Muscle of back (tissue), 11 donors: ENCODE results near the gene SV2A. TPM values are rescaled to one million over a fixed set of nuclear protein-coding genes. Genes with fewer than 3 reads are reported as not detected.

Source experiments
- DNase-seq, 3 donors: peaks; one replicate each; pipeline versions ENCODE4 v3.0.0 to v3.0.0-alpha.2; 2013
- polyA plus RNA-seq, 10 donors: library from polyadenylated mRNA; unstranded; fragments of 120-200 nt; gene quantifications; one replicate each; pipeline ENCODE4 v1.2.1, GENCODE V29; 2013; ENCODE audit not compliant: insufficient read length in 10 of 10

Gene SV2A
- polyA plus RNA-seq, 10 donors: 3.0 to 5.6 (median 3.6) TPM

DNA sequence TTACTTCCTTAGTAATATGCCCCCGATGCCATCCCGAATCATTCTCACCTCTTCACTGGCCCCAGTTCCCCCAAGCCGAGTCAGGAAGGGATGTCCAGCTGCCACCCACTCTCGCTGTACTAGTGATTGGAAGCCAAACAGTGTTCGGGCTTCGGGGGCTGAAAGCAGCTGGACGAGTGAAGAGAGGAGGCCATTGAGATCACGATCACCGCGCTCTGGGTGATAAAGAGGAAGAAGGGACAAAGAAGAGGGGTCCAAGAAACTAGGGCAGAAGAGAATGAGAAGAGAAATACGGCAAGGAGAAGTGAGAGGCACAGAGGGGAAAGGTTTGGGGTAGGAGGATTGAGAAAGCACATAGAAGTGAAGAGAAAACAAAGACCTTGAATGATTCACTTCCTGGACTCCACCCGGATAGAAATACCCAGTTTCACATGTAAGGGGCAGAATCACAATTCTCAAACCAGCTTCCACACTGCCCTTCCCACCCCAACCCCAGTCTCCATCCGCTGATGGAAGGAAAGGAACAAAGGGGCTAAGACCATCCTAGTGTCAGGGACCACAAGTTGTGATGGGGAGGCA lies 13.7 kb upstream of the SV2A start:
- no peak for DNase-seq

DNA sequence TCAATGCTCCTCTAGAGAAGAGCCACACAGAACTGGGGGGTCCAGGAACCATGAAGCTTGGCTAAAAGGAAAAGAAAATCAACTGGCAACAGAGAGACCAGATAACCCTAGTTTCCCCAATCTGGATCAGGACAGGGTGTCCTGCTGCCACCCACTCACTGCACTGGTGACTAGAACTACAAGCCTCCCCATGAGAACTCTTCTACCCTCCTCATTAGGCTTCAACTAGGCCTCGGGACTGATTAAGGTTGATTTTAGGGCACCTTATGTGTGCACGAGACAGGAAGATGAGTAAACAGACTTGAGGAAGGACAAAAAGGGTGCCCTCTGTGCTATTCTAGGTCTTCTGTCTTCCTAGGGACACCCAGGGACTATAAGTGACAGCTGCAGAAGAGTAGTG lies 12.2 kb upstream of the SV2A start:
- no peak for DNase-seq

DNA sequence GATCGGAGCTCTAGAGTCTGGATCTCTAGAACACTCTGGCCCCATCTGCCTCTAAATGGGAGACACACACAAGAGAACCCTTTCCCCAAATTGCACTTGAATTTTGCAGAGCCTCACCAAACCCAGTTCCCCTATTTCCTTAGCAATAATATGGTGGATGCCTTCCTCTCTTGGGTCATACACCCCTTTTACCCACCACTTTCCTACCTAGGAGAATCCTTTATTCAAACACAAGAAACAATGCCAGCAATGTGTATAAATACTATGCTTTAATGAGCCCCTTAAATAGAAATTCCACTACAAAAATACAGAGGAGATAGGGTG lies 10.7 kb upstream of the SV2A start:
- no peak for DNase-seq

DNA sequence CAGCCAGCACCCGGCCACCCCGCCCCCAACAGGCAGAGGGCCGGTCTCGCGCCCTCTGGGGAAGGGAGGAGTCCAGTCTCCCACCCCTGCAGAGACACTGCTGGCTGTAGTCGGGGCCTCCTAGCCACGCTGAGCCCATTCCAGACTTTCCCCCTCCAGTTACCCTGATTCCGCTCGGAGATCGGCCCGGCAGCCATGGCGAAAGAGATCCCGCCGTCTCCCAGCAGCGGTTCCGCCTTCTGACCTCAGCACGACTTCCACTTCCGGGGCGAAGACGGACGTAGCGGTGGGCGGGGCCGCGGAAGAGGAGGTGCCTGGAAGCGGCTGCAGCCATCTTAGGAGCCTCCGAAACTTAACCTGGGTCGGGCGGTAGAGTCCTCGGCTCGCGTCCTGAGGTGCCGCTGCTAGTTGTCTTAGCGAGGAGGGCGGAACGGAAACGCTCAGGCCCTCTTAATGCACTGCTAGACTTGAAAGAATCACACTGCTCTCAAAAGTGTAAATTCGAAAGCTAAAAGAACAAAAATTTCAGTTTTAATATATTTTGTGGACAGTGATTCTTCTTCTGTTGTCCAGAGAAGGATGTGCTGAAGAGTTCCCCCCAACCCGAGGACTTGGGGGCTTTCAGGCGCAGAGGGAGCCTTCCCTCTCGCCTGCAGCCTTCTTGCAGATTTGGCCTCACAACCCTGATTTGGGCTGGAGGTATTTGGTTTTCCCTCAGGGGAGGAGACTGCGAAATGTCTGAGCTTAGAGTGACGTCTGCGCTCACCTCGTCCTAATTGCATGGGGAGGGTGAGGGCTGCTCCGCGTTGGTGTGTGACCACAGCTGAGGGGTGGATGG lies 10.1 kb upstream of the SV2A start, which contains the start of gene SF3B4:
Gene SF3B4 (minus strand): TSS at position 241 of the 838 bp plus-strand sequence. CDS start 44 bp downstream, at position 197.
- peak; percentile 93 to 99 (median 97) for DNase-seq

DNA sequence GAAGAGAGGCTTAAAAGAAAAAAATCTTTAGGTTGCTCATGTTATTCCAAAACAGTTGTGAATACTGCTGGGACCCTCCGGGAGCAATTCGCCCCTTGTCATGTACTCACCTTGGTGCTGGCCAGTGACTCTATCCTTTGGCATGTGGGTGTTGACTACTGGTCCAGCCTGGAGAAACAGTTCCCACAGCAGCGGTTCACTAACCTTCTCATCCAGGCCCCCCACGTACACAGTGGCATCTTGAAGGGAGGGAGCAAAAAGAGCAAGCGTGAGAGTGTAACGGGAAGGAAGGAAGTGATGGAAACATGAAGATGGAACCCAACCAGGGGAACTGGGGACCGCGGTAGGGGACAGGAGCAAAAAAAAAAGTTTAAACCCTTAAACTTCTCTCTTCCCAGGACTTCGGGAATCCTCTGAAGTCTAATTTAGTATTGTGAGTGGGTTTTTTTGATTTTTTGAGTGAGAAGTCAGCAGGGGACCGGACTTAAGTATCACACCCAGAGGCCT lies 9.5 kb upstream of the SV2A start:
- no peak for DNase-seq

DNA sequence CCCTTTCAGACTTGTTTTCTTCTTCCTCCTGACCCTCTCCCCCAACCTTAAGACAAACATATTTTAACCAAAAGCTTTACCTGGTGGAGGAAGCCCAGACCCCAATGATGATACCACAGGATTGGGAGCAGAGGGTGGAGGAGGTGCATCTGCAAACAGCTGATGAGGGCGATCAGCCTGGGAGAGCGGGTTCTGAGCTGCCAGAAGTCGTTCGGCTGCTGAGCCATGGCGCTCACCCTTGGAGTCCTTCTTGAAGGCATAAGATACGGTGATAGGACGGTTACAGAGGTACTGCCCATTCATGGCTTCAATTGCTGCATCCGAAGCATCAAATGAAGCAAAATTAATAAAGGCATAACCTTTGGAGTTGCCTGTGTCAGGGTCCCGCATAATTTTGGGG lies 8.7 kb upstream of the SV2A start:
- no peak for DNase-seq

DNA sequence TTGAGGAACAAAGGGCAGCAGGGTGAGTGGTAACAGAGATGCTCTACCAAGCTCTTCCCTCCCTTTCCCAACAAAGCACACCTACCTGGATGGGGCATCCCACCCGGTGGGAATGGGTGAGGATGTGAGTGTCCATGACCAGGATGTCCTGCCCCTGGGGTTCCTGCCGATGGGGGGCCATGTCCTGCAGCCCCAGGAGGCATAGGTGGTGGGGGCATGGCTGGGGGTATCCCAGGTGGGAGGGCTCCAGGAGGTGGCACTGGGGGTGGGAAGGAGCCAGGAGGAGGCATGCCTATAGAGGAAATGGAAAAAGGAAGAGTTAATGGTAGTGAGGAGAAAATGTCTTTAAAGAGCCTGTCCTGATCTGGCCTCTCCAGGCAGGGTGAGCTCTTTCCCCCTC lies 8.1 kb upstream of the SV2A start:
- no peak for DNase-seq

DNA sequence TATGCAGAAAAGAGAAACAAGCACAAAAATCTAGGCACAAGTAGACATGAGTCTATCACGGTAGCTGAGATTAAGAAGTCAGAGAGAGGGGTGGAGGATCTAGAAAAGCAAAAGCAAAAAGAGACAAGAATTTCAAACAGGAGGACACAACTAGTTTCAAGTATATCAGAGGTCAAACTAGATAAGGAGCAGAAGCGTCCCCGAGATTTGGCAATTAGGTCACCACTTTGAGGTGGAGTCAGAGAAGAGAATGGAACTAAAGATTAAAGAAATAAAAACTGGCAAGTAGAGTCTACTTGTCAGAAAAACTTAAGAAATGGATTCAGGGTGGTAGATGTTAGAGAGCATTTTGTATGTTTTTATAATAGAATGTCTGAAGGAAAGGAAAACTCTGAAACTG lies 7.7 kb upstream of the SV2A start:
- DNase-seq: no peak

DNA sequence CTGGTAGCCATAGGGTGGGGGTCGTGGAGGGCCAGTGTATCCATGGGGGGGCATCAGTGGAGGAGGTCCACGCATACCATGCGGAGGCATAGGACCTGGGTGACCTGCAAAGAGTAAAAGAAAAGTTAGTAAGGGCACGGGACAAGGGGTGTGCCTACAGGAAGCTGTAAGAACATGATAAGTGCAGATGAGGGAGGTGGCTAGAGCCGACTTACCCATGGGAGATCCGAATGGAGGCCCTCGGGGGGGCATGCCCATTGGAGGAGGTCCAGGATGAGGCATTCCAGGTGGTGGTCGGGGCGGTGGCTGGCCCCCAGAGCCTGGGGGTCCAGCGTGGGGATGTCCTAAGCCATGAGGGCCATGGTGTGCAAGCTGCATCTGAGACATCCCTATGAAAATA lies 6.0 kb upstream of the SV2A start:
- DNase-seq: no peak

DNA sequence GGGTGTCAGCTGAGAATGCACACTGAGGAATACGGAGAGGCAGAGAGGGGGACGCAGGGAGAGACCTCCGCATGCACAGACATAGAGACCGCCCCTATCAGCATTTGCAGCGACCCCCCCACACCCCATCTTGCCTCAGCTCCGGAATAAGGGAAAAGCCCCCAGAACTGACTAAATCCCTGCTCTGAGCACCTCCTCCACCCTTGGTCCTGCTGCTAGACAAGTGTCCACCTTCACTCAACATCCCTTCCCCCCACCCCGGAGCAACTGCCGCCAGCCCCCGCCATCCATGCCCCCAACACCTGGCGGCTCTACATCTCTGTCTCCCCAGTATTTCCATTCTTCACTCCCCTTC lies 769 bp downstream of the SV2A start:
- no peak for DNase-seq

DNA sequence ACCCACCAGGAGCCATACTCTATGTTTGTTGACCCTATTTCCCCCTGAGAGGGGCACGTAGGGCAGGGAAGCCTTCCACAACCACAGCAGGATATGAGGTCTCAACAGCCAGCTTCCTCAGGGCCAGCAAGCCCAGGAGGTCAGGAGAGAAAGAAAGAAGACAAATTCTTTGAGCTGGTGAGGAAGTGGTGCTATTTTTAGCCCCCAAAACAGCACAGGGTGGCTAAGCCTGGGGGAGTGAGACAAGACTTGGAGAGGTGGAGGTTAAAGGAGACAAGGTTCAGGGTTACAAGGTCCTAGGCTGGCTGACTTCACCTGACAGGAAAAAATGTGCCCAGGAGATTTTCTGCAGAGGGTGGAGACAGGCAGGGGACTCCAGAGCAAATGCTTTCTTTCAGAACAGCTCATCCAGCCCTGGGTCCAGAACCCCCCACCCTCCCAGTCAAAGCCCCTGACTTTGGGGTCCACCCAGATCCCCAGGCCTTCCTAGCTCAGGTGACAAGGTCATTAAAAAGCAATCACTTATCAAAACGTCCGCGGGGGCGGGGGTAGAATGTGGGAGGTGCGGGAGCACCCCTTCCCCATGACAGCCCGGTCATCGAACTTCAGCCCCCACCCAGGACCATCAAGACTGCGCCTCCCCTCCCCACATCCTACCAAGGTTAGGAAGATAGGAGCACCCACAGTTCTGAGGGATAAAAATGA lies 1.3 kb downstream of the SV2A start:
- DNase-seq: no peak

DNA sequence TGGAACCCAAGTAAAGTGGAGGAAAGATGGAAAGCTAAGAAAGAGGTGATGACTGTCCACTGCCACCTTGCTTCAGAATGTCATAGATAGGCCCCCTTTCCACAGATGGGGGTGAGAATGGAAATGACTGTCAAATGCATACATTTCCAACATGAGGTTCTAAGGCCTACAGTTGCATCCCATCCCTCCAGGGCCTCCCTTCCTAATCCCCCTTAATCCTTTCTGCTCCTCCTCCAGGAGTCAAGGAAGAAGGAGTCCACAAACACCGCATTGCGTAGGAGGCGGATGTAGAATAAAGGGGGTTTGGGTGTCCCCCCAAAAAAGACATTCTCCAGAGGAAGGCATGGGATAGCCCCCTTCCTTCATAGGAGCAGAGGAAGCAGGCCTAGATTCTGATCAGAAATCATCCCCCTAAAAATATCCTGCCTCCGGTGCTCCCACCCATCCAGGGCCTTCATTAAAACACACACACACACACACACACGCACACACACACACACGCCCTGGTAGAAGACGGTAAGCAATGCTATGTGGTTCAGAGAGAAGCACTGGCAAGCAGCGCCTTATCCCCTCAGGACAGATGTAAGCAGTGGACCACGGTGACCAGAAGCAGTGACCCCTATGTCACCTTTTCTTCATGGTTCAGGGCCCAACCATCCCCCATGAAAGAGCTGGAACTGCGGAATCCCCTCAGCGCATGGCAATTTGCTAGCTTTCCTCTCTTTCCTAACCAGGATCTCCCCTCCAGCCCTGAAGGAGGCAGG lies 2.0 kb downstream of the SV2A start:
- no peak for DNase-seq

DNA sequence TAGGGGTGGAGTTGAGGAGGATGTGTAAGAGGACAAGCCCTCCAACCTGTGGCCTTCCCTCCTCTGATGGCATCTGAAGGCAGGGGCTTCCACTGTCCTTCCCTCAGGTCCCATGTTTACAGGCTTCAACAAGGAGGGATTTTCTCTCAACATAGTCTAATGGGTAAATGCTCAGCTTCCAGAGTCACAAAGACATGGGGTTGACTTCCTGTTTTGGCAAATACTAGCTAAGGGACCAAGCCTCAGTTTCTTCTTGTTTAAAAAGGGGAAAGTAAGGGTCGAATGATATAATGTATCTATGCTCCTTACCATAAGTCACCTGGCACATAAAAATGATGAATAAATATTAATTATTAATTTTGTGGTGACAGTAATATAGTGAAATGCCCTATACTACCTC lies 3.1 kb downstream of the SV2A start:
- no peak for DNase-seq

DNA sequence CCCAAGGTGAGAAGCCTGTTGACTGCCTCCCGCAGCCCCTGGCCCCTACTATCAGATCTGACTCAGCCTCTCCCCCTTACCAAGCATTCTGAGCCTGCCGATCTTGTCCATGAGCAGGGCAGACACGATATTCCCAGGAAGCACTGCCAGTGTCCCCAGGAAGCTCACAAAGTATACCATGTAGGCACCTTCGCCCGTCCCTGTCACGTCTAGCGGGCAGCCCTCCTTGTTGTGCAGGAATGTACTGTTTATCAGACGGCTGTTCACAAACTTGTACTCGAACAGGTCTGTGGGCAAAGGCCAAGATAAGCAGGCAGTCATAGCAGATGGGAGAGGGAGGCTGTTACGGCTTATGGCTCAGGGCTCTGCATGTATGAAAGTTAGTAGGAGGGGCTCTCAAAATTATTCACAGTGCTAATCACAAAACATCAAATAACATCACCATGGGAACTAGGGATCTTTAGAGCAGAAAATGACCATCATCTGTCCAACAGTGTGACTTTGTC lies 11.0 kb downstream of the SV2A start:
- no peak for DNase-seq

DNA sequence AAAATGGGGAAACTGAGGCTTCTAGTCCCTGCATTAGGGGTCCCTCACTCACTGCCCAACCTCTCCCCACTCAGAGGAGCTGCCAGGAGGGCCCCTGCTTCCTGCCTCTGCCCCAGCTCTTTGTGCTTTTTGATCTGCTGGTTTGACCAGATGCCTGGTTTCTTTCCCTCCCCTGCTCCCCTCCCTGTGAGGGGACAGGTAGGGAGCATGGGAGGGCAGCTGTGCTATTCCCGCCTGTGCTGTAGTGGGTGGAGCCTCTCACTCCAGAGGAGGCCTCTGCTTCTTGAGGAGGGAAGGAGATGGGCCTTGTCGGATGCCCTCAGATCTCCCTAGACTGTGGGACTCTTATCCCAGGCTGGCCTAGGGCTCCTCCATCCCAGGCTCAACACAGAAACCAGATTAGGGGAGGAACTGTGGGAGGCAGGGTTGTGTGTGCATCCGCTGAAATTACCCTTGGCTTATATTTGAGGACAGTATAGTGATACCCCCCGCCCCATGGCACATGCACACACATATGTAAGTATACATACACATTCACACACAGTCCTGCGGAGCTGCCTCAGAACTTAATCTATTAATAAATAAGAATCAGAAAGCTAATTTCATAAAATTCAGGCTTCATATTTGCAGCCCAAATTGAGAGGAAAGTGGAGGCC lies 13.7 kb downstream of the SV2A start:
- DNase-seq: no peak

DNA sequence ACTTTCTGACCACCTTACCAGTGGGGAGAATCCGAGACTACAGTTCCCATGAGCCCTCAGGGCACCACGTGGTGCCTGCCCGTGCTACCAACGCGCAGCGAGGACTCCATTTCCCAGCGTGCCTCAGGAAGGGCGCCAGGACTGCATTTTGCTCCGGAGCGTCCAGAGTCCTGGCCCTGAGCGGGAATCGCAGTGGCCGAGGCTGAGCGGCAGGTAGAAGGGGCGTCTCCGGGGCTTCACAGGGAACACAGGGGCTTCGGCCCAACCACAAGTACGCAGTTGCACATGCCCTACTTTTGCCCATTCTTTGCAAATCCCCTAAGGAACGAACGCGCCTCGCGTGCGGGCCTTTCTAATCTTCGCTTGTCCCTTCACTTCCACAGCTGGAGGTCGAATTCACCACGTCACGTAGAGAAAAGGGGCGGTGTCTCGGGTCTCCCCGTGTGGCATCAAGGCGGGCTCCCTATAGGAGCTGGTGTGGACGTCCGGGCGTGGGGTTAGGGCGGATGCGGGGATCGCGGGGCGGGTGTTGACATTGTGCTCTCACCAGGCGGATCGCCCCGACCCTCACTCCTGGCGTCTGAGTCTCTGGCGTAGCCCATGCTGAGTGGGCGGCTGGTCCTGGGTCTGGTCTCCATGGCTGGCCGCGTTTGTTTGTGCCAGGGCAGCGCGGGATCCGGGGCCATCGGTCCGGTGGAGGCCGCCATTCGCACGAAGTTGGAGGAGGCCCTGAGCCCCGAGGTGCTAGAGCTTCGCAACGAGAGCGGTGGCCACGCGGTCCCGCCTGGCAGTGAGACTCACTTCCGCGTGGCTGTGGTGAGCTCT lies 18.0 kb downstream of the SV2A start, which contains the start of gene BOLA1:
Gene BOLA1 (plus strand): TSS at position 109 of the 825 bp plus-strand sequence. CDS start 492 bp downstream, at position 601.
- DNase-seq: peak; percentile 91 to 98 (median 95)

DNA sequence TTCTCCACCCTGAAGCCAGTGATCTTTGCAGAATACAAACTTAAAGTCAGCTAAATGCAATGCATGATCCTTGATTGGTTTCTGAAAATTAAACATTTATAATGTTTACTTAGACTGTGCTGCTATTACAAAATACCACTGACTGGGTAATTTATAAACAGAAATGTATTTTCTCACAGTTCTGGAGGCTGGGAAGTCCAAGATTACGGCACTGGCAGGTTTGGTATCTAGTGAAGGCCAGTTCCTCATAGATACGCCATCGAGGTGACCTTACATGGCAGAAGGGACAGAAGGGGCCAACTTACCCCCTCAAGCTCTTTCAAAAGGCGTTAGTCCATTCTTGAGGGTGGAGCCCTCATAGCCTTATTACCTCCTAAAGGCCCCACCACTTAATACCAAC lies 21.1 kb downstream of the SV2A start:
- DNase-seq: no peak

DNA sequence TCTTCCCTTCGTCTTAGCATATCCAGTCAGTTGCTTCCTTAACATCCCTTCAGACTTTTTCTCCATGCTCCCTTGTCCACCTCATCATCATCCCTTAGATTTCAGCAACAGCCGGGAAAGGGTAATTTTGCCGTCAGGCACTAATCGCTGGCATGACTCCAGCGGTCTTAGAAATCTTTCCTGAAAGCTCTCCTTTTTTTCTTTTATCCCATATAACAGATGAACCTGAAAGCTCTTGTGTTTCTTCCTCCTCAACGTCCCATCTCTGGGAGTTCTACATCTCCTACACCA lies 28.7 kb downstream of the SV2A start:
- DNase-seq: peak in 1 of 3 donors; percentile 62

DNA sequence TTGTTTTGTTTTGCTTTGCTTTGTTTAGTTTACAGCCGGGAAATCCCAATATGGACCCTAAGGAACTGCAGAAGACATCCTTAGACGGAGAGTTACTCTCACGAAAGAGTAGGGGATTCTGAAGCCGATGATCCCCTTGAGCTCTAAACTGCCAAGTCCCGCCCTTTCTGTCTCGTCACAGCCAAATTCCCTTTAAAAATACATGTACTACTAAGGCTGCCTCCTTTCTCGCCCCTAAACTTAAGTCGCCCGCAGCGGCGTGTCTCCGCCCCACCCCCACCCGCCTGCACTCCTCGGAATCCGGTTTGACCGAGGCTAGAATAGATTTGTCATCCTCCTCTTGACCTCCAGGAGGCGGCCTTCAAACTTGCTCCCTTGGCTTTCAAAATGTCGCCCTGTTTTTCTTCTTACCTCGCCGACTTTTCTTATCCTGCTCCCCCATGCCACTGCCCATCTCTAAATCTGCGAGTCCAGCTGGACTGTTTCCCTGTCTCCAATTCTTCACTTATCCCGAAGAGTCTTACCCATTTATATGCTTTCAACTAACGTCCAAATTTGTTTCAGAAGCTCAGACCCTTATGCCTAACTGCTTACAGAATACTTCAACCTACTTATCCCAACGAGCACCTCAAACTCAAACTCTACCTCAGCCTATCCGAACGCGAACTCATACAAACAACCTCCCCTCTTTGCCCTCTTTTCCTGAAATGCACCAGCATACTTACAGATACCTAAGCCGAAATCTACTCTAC lies 29.2 kb downstream of the SV2A start:
- peak; percentile 90 to 96 (median 92) for DNase-seq
